Right lung (tissue), 5 donors: ENCODE results near the gene FERD3L. TPM values are rescaled to one million over a fixed set of nuclear protein-coding genes. Genes with fewer than 3 reads are reported as not detected.

Experiments used
- DNase-seq, 2 donors: peaks; one replicate each; pipeline ENCODE4 v3.0.0-alpha.2; 2013
- polyA plus RNA-seq, 5 donors: library from polyadenylated mRNA; unstranded; fragments of 120-200 nt; gene quantifications; one replicate each; pipeline versions ENCODE4 v1.2.1 to v1.2.3, GENCODE V29; 2013; ENCODE audit warnings: inconsistent platforms in 1 of 5, low replicate concordance in 1 of 5; ENCODE audit not compliant: insufficient read length in 5 of 5, insufficient read depth in 1 of 5

Gene FERD3L
- polyA plus RNA-seq, 5 donors: not detected

DNA sequence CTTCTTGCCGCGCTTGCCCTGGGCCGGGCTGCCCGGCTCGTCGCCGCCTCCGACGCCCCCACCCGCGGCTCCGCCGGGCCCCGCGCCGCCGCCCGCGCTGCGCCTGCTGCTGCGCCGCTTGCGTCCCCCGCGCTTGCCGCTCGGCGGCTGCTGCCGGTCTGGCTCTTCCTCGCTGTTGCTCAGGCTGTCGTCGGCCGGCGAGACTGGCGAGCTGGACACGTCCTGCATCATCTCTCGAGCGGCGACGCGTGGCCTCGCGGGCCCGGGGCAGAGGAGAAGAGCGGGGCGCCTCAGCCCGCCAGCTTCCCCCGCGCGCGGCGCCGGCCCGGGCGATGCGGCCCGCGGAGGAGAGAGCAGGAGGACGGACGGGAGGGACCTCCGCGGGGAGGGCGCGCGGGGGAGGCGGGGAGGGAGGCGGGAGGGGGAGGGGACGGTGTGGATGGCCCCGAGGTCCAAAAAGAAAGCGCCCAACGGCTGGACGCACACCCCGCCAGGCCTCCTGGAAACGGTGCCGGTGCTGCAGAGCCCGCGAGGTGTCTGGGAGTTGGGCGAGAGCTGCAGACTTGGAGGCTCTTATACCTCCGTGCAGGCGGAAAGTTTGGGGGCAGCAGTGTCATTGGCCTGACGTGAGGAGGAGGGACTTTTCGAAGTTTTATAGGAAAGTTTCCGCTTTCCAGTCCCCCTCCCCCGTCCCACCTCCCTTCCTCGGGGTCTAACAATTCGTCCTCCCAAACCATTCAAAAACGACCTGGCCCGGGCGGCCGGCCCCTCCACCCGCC lies 27.9 kb downstream of the FERD3L start, which contains the start of gene TWIST1:
TWIST1 (minus strand) TSS at position 546 of the 779 bp plus-strand sequence; CDS start at position 231, 315 bp downstream.
- DNase-seq: no peak

DNA sequence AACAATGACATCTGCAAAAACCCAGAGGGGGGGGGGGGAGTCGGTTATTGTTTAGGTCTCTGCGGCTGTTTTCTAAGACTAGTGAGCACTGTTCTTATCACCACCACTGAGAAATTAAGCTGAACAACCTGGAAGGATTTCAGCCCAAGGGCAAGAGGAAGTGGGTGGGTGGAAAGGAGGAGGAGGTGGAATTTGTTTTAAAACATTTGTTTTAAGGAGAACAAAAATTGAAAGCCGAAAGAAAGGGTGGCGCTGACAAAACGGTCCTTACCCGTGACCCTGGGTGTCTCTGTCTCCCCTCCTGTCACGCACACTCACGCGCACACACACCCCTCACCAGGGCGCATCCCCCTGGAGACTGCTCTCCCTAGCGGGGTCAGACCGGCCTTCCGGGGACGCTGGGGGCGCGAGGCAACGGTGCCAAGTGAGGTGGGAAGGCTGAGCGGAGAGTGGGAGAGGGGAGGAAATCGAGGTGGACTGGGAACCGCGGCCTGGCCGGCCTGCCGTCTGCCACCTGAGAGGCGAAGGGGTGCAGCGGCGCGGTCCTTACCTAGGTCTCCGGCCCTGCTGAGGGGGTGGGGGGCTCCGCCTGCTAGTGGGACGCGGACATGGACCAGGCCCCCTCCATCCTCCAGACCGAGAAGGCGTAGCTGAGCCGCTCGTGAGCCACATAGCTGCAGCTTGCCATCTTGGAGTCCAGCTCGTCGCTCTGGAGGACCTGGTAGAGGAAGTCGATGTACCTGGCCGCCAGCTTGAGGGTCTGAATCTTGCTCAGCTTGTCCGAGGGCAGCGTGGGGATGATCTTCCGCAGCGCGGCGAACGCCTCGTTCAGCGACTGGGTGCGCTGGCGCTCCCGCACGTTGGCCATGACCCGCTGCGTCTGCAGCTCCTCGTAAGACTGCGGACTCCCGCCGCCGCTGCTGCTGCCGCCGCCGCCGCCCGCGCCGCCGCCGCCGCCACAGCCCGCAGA lies 28.8 kb downstream of the FERD3L start:
- no peak for DNase-seq

DNA sequence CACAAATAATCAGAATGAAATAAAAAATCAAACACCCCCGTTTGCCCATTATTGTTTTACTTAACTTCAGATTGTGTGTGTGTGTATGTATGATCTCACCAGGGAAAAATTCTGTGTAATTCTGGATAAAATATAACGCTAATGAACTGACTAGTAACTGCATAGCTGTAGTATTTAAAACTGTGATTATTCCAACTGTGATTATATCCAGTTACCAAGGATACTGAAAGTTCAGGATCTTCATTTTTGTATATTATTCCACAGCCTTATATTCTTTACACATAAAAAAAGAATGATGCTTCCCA lies 30.7 kb downstream of the FERD3L start:
- no peak for DNase-seq

DNA sequence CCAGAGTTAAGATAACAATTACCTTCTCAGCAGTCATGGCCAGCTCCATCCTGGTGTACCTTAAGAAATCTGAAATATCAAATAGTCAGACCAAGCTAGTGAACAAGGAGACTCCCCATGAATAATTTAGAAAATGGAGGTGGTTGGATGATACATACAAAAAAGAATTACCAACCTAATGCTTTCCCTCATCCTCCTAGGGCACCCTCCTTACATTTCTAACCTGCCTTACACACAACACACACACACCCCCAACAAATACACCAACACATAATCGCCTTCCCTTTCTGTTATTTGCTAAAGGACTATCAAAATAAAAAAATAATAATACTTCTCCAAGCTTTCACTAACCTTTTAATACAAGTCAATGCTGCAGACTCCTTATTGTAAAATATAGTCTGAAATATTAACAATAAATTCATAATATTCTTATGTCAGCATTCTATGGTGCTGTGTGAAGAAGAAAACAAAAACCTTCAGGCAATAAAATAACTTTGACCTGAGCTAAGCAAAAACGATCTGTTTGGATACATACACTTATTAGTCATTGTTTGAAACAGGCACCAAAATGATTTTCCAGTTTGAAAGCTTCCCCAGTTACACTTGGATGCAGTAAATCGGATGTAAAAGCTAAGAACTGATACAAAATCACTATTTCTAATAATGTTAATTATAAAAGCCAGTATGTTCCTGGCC lies 31.2 kb downstream of the FERD3L start:
- DNase-seq: no peak

DNA sequence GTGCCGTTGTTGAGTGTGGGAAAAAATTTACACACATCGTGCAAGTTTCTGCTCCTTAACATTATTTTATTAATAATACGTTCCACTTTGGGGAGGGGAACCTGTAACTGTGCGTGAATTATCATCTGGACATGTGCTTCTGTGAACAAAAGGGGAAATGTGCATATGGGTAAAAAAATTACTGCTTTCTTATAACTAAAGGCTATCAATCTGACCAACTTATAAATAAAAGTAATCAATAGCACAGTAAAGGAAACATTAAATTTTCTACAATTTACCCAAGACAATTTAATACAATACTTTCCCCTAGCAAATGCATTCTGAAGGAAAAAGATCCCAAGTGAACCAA lies 32.2 kb downstream of the FERD3L start:
- DNase-seq: no peak

DNA sequence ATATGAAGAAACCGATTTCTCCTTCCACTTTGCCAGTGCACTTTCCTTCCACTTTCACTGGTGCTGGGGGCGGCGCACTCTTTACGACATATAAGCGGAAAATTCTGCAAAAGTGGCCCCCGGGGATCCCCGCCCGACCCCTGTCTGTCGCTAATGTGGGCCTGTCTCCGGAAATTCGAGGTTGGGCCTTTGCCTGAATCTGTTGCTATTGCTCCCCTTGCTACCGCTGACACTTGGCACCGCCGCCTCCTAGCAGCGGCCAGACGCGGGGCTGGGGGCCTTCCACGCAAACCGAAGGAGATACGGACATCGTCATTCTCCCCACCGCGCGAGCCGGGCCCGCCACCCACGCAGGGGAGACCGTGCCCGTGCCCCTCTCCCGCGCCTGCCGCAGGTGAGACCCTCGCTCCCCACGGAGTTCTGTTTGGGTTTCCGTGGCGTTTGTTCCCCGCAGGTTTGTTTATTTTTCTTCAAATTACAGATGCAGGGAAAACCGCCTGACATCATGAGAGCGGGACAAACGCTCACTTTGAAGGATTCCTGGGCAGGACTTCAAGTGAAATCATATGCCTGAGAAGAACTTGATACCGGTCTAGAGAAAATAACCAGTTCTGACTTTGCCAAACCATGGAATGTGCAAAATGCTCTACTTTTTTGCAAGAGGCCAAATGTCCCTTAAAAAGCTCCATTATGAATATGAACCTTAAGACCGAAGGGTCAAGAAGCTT lies 32.8 kb downstream of the FERD3L start:
- DNase-seq: no peak

DNA sequence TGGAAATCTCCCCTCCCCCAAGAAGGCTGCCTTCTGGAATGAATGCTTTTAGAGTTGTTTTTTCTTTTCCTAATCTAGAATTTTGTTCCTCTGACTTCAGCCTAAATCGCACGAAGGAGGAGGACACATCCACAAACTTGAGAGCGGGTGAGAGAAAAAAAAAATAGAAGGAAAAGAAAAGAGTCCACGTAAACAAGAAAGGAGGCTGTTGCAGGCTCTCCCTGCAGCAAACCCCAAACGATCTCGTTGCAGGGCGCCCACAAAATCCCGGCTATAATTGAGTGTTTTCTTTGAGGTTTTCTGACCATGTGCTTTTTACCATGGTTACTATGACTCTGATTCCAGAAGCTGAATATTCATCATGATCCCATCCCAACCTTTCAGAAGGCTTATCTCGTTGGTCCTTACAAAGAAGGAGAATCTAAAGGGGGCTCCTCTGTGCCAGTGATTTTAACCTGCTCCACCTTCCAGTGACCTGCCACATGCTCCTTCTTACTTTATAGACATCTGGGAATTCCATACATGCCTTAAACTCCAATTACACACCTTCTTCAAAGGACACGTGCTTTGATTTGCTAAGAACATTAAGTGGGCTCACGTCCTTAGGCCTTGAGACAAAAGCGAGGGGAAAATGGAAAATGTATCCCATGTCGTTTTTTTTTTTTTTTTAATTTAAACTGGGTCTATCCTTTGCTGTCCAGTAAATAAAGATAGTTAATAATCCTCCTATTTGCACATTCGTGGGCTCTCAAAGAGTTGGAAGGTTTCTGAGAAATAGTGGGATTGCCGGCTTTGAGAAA lies 33.5 kb downstream of the FERD3L start:
- no peak for DNase-seq

DNA sequence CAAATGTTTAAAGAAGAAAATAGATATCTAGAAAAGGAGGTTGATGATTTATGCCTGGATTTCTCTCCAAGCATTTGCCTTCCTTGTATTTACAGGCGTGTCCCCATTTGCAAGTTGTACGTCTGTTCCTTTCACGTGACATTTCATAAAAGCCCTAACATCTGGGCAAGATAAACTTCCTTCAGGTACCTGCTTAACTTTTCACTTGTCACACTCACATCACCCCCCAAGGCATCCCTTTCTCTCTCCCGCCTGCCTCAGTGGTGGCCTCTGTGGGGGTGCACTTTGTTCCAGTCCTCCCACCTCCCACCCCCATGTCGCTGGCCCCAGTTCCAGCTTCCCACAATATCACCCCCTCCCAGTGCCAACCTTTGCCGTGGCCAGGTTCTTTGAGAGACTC lies 34.4 kb downstream of the FERD3L start:
- no peak for DNase-seq

DNA sequence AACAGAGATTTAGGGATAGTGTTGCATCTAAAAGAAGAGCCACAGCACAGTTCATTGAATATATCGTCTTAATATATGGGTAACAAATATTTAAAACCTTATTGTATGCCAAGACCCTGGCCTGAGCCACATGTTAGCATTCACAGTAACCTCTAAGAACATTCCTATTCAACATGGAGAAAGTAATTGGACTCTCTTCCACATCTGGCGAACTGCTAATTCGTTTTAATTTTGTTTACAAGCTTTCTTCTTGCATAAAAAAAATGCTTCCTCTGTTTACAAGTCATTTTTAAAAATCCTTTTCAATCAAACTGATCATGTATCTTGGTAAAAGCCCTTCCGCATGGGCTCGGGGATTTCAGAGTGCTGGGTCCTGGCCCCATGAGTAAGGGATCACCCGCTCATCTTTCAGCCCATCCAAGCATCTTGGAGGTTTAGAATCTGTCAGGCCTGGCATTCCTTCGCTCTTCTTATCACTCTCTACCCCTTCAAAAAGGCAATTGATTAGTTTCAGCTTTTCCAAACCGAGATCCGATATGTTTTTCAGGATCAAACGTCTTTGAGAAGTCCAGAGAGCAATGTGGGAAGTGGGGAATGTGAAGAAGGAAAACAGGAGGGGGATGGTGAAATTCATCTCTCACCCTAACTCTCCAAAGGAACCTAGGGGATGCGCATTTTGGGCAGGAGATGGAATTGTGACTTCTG lies 35.0 kb downstream of the FERD3L start:
- no peak for DNase-seq

DNA sequence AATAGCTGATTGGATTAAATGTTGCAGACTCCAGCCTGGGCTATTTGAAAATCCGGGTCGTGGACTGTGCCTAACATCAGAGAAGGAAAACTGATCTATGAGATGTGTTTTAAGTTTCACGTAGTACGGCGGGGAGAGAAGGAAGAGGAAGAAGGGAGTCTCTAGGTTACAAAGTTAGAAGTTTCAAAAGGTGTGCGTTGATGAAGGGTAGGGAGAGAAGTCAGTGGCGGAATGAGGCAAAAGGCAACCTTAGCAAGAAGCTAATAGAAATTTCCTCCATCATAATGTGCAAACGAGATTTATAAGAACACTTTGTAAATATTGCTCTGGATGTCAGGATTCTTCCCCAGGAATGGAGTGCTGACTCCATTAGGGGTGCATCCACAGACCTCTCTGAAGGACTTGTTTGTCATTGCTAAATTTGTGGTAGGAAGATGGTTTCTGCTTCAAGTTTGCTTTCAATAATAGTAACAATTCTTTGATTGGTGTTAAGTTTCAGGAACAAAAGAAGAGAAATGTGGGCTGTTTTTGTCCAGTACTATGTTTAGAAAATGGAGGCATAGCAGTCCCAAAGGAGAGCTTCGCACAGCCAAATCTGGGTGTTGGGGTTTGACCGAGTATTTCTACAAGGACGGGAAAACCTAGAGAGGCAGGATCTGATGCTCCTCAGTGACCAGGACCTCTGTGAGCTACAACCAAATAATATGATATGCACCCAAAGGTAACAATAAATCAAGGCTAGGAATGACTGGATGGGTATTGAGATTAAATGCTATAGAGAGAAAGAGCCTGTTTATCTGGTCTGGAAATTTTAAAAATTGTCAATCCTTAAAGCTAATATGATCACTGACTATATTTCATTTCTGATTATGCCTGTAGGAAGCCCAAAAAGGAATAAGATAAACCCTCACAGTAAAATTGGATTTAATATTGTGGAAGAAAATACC lies 35.9 kb downstream of the FERD3L start:
- no peak for DNase-seq

DNA sequence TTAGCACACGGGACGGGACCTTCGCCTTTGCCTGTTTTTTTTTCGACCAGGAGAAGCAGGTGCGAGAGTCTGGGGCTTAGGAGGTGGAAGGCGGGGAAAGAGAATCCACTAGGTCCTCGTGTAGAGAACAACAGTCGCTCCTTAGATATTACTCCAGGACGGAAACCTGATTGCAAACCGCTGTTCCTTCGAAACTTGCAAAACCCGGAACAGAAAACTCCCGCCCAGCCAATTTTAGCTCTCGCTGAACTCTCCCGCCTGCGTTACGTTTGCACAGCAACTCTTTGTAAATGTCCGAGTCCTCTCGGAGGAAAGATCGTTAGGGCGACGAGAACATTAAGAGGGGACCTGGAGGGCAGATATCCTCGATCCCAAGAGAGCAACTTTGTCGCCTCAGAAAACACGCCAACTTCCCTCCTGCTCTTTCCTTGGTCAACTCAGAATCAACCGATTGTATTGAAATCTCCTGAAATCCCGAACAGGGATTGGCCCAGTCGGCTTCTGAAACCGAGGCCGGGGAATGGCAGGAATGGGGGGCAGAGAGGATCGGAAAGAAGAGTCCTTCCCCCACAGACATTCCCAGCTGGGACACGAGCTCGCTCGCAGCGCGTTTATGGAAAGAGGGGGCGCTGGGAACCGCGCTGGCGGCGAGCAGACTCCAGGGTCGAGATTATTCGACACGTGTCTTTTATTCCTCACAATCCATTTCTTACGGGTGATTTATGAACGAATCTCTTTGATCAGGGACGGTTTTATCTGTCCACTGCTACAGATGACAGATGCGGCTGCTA lies 37.7 kb downstream of the FERD3L start:
- DNase-seq: no peak

DNA sequence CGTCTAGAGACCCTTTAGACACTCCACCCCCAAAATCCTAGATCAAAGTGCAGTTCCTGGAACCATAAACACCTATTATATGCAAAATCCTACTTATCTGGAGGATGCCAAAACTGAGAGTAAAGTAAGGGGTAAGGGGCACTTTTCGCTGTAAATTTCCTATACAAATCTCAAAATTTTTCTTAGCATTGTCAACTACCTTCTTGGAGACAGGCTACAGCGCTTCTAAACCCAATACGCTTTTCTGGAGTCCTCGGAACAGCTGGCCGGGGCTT lies 38.2 kb downstream of the FERD3L start:
- no peak for DNase-seq

DNA sequence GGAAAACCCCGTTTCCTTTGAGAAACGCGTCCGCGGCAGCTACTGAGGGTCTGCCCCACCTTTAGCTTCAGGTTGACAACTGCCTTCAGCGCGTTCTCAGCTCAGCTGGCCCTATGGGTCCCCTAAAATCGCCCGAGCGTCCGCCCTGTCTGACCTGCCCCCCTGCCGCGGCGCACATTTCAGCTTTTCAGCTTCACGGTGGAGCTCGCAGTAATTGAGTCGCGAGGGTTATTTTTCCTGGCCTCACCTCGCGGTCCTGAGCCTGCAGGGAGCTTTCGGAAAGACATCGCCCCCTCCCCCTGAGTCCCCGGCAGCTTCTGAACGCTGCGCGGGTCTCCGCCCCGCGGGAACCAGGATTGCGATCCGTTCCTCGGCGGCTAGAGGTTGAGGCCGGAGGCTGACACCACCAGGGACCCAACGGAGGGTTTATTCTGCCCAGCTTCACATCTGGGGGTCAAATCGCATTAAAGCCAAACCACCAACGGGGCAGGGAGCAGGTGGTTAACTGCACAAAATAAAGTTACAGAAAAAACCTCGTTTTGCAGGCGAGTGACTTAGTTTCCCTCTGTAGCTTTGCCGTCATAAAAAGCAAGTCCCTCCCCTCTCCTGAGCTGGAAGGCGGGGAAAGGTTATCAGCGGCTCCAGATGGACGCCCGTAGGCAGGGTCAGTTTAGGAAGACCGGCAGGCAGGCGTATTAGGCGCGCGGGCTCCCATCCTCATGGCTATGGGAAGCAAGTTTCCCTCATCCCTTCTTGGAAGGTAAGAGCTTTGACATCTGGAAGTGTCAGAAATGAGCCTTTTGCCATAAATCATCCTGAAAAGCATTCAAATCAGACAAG lies 38.8 kb downstream of the FERD3L start:
- no peak for DNase-seq

DNA sequence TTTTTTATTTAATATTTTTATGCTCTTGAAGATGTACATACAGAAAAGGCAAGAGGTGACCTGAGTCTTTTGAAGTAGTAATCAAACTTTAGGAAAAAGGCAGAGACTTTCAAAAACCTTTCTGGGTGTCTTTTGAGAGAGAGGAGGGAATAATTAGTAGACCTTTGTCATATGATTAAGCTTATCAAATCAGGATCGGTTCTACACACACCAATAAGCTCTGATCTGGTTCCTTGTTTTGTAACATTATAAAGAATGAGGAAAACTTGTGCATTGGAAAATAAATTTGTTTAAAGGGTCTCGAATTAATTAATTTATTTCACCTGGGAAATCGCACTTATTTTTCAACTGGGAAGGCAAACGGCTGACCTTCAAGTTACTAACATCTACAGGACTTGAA lies 39.7 kb downstream of the FERD3L start:
- DNase-seq: no peak

DNA sequence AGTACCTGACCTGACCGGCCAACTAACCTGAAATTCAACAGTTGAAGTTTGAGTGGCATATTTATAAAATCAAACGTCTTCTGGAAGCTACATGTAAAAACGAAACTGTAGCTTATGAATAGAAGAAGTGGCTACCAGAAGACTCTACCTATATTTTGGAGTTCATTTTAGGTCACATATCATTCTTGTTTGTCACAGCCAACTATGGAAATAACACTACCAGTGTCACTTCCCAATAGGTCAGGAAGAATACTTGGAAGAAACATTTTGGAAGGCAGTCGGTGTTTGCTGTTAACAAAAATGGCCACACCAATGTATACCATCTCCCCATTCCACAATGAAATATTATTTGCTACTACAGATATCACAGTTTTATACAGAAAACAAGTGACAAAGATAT lies 40.4 kb downstream of the FERD3L start:
- DNase-seq: no peak

DNA sequence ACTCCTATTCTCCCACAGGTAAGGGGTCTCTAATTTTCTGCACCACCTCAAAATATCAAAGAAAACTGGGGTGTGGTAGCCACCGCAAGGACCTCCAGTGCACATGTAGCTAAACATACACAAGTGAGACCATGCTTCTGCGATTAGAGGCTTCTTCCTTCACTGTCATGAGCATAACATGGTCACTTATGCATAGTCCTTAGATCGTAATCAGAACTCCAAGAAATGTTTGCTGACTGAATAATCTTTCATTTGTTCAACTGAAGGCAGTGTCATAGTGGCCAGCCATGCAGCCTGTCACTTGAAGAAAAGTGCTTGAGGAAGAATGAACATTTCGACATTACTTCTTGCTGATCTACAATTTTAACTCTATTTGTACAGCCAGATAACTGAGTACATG lies 42.3 kb downstream of the FERD3L start:
- DNase-seq: no peak

DNA sequence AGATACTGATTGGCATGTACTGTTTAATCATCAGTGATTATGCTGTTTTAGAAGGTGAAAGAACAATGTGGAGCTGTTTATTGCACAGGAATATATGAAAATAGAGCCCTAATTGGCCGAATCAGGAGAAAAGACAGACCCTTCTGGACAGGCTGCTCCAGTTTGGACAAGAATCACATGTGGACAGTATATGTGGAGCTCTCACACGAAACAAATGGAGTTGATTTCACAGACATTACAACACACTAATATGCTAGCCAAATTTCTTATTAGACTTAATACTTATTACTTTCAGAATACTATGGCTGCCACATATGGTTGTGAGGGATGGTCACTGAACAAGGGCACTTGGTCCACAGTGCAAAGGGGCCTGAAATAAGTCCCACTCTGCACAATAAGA lies 43.3 kb downstream of the FERD3L start:
- DNase-seq: no peak

DNA sequence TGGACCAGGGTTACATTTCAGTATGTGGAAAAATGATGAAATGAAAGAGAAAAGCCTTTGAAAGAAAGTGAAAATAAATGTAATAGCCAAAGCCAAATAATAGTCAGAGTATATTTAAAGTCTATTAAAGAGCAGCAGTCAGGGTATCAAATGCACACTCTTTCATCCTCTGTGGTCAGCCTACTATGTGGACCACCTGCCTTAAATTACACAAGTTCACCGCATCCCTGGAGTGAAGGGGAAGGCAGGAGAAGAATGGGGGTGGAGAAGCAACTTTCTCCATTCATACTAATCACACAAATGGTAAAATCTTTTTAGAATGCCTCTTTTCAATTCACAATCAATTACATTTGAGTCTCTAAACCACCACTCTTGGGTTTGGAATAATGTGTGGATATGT lies 43.7 kb downstream of the FERD3L start:
- DNase-seq: no peak
